Natural killer cell (primary cell): Measurements from ENCODE around the gene NTHL1. TPM values are rescaled to one million over a fixed set of nuclear protein-coding genes. Genes with fewer than 3 reads are reported as not detected.
A peak's percentile ranks its signal among the peaks of the same experiment; 100 is the strongest.

Experiments
- ATAC-seq, 3 donors: fragments of 150-1000 bp in 2 of 3; fragments of 200-7000 bp in 1 of 3; cut with Tn5 transposase; 1 replicate in 1 of 3; 2 replicates in 2 of 3; pipeline ENCODE4 v1.10.0; 2021; ENCODE audit warnings: mild to moderate bottlenecking in 2 of 3, moderate library complexity in 2 of 3
- DNase-seq, 2 donors: peaks; one replicate each; pipeline versions ENCODE4 v3.0.0 to v3.0.0-alpha.2; 2013 to 2021; ENCODE audit warnings: mixed read lengths in 1 of 2
- H3K27ac ChIP-seq: one replicate; pipeline ENCODE4 v1.5.1; 2013; ENCODE audit warnings: mild to moderate bottlenecking, low read length
- H3K27me3 ChIP-seq: one replicate; pipeline ENCODE4 v1.6.1; 2013; ENCODE audit warnings: low read length; ENCODE audit not compliant: control insufficient read depth, insufficient read depth
- H3K36me3 ChIP-seq: one replicate; pipeline ENCODE4 v1.6.1; 2013; ENCODE audit warnings: low read length; ENCODE audit not compliant: control insufficient read depth, insufficient read depth
- H3K4me1 ChIP-seq: one replicate; pipeline ENCODE4 v1.6.1; 2013; ENCODE audit warnings: low read length; ENCODE audit not compliant: control insufficient read depth, insufficient read depth
- H3K4me3 ChIP-seq: one replicate; pipeline ENCODE4 v1.5.1; 2013; ENCODE audit warnings: low read length
- H3K9me3 ChIP-seq: one replicate; pipeline ENCODE4 v1.6.1; 2013; ENCODE audit warnings: low read length; ENCODE audit not compliant: control insufficient read depth, insufficient read depth
- H3K27ac Mint-ChIP-seq, 2 donors: one replicate each; pipeline ENCODE4 v1.8.0; 2022; ENCODE audit warnings: mild to moderate bottlenecking in 2 of 2, mixed read lengths in 2 of 2, moderate library complexity in 1 of 2
- H3K27me3 Mint-ChIP-seq, 2 donors: one replicate each; pipeline ENCODE4 v1.8.0; 2022; ENCODE audit warnings: low read depth in 2 of 2, mixed read lengths in 2 of 2
- H3K36me3 Mint-ChIP-seq: one replicate; pipeline ENCODE4 v1.8.0; 2022; ENCODE audit warnings: mixed read lengths
- H3K4me1 Mint-ChIP-seq, 2 donors: one replicate each; pipeline ENCODE4 v1.8.0; 2022; ENCODE audit warnings: mixed read lengths in 2 of 2
- H3K4me3 Mint-ChIP-seq: one replicate; pipeline ENCODE4 v1.8.0; 2022; ENCODE audit warnings: mild to moderate bottlenecking, moderate library complexity, mixed read lengths
- H3K9me3 Mint-ChIP-seq, 2 donors: one replicate each; pipeline ENCODE4 v1.8.0; 2022; ENCODE audit warnings: mixed read lengths in 2 of 2
- CTCF ChIP-seq: fragments of 200-600 bp; IDR thresholded peaks from one replicate; pipeline ENCODE4 v1.8.0; 2022; ENCODE audit warnings: antibody characterized with exemption
- WGBS: methylation state at CpG from one replicate; pipeline ENCODE4 v1.1.7; 2013; ENCODE audit warnings: missing lambda C conversion rate; ENCODE audit not compliant: insufficient coverage; 5-methylcytosine and 5-hydroxymethylcytosine counted together
- intact Hi-C: fragments of 100-400 bp; cut with micrococcal nuclease; formaldehyde crosslinking; loops from one replicate; pipeline ENCODE4 v1.14.2; 2022
- total RNA-seq, 4 donors: library from RNA; stranded (reverse); fragments of 120-200 nt in 1 of 4; gene quantifications; one replicate each; pipeline versions ENCODE4 v1.2.3 to v1.2.4, GENCODE V29; 2013 to 2022

Gene NTHL1
- total RNA-seq, 3 donors from 2014 or later (not counting 1 experiment from before 2014, with no cell fraction given): 8.7 to 12.9 (median 9.7) TPM

- intact Hi-C loops: loop anchor here (10.0 kb wide), 2 partner anchors 478 to 658 kb away; no protein-coding TSS in a partner anchor
- no peaks in the 10 kb centered on the region for H3K36me3 Mint-ChIP-seq
- no peak overlapping the region for H3K27ac ChIP-seq
These were observed 41.3 kb downstream of the NTHL1 start for GRCh38 chr16:2006317-2006716.

GRCh38 chr16:2005646-2006045 is 42.0 kb downstream of the NTHL1 start:
- no peaks in the 10 kb centered on the region for H3K9me3 Mint-ChIP-seq
- Histone ChIP-seq H3K4me3 (no peak overlapping the region), H3K27me3 (no peaks in the 10 kb centered on the region), H3K27ac (no peak overlapping the region), H3K4me1 (peaks cover 62% of the 10 kb centered on the region), H3K36me3 (peaks cover 26% of the 10 kb centered on the region), H3K9me3 (no peaks in the 10 kb centered on the region)
- peaks cover 28 to 54% of the 10 kb centered on the region in 2 donors for H3K4me1 Mint-ChIP-seq
- H3K27ac Mint-ChIP-seq: peak overlapping the region; percentile 18 to 52
- TF ChIP-seq CTCF: no peak
- intact Hi-C loops: loop anchor here (10.0 kb wide), 2 partner anchors 479 to 659 kb away; no protein-coding TSS in a partner anchor
- H3K27me3 Mint-ChIP-seq: no peaks in the 10 kb centered on the region
- ATAC-seq (no peak), DNase-seq (no peak)
- WGBS: 57% methylated on average over 21 of the region's 21 CpGs
- no peaks in the 10 kb centered on the region for H3K36me3 Mint-ChIP-seq
- H3K4me3 Mint-ChIP-seq: peak overlapping the region; percentile 28

More at GRCh38 chr16:2006317-2006716, 41.3 kb downstream of the NTHL1 start:
- H3K9me3 Mint-ChIP-seq: no peaks in the 10 kb centered on the region
- peak overlapping the region; percentile 18 to 94 for H3K27ac Mint-ChIP-seq
- Histone ChIP-seq H3K4me3 (no peak overlapping the region), H3K36me3 (peaks cover 22% of the 10 kb centered on the region), H3K4me1 (peaks cover 64% of the 10 kb centered on the region), H3K9me3 (no peaks in the 10 kb centered on the region), H3K27me3 (no peaks in the 10 kb centered on the region)
- peak overlapping the region; percentile 40 for H3K4me3 Mint-ChIP-seq
- H3K27me3 Mint-ChIP-seq: no peaks in the 10 kb centered on the region
- WGBS: 93% methylated on average over 8 of the region's 8 CpGs
- DNase-seq (no peak), ATAC-seq (no peak)
- TF ChIP-seq CTCF: no peak
- H3K4me1 Mint-ChIP-seq: peaks cover 28 to 54% of the 10 kb centered on the region in 2 donors

GRCh38 chr16:2004795-2005517 is 42.7 kb downstream of the NTHL1 start:
- H3K4me1 ChIP-seq: peaks cover 55% of the 10 kb centered on the region

More at GRCh38 chr16:2004795-2005517, 42.7 kb downstream of the NTHL1 start:
- H3K36me3 ChIP-seq: peaks cover 30% of the 10 kb centered on the region
- intact Hi-C loops: loop anchor here (10.0 kb wide), 2 partner anchors 480 to 660 kb away; no protein-coding TSS in a partner anchor
- DNase-seq (no peak), ATAC-seq (no peak)
- H3K27ac Mint-ChIP-seq: no peak overlapping the region
- H3K27ac ChIP-seq: no peak overlapping the region
- no peaks in the 10 kb centered on the region for H3K36me3 Mint-ChIP-seq
- peaks cover 23 to 50% of the 10 kb centered on the region in 2 donors for H3K4me1 Mint-ChIP-seq
- TF ChIP-seq CTCF: no peak
- no peaks in the 10 kb centered on the region for H3K27me3 ChIP-seq
- 83% methylated on average over 34 of the region's 34 CpGs for WGBS
- no peak overlapping the region for H3K4me3 Mint-ChIP-seq
- no peaks in the 10 kb centered on the region for H3K9me3 ChIP-seq
- H3K9me3 Mint-ChIP-seq: no peaks in the 10 kb centered on the region
- no peak overlapping the region for H3K4me3 ChIP-seq
- H3K27me3 Mint-ChIP-seq: no peaks in the 10 kb centered on the region
